Right ventricle myocardium superior (tissue), 1 donor: ENCODE measurements around the gene ZMIZ1. TPM values are rescaled to one million over a fixed set of nuclear protein-coding genes. Genes with fewer than 3 reads are reported as not detected.
"Not testable (repeated sequence)": the region's sequence is repeated elsewhere in the genome, so short reads cannot be mapped to it uniquely, and the experiment has no call there.

Experiments used
- ATAC-seq: fragments of 200-7000 bp; cut with Tn5 transposase; one replicate; pipeline ENCODE4 v1.9.1; 2020; ENCODE audit warnings: mild to moderate bottlenecking; ENCODE audit not compliant: poor library complexity
- DNase-seq: peaks from one replicate; pipeline ENCODE4 v3.0.0-alpha.2; 2020
- intact Hi-C: fragments of 100-400 bp; cut with DNase I; formaldehyde crosslinking; loops from one replicate; pipeline ENCODE4 v1.11.2; 2022
- total RNA-seq: library from RNA; stranded (reverse); fragmentation: NEBNext Ultra II Directional; extraction: Animal tissue kit (Norgen Biotek cat#: 25700); gene quantifications from one replicate; pipeline ENCODE4 v1.2.1, GENCODE V29; 2021
- donor health status: DM: no; HTN: yes; CAD: no; lungs with severe emphysema.

ZMIZ1 gene
- total RNA-seq, 1 donor from 2014 or later: 44.8 TPM

DNA sequence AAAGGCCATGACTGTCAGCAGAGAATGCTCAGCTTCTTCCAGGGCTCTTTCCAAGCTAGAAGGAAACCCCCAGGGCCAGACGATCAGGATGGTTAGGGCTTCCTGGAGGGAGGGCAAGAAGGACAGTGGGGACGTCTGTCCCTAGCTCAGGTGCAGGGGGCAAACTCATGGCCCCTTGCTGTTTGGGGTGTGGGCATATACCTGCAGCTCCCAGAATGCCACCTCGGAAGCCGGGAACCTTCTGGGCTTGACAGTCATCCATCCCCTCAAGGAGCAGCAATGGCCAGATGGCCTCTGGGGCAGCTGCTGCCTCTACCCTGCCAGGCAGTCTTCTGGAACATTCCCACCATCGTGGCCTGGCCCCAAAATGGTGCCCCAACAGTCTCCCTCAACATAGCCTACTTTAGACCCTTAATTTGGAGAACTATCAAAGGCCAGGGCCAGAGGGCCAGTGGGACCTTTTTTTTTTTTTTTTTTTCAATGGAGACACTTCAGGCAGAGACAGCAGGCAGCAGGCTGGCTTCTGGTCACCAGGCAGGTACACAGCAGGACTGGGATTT is 40.2 kb upstream of the ZMIZ1 start:
- intact Hi-C loops: no loop called here
- DNase-seq (no peak), ATAC-seq (no peak)

DNA sequence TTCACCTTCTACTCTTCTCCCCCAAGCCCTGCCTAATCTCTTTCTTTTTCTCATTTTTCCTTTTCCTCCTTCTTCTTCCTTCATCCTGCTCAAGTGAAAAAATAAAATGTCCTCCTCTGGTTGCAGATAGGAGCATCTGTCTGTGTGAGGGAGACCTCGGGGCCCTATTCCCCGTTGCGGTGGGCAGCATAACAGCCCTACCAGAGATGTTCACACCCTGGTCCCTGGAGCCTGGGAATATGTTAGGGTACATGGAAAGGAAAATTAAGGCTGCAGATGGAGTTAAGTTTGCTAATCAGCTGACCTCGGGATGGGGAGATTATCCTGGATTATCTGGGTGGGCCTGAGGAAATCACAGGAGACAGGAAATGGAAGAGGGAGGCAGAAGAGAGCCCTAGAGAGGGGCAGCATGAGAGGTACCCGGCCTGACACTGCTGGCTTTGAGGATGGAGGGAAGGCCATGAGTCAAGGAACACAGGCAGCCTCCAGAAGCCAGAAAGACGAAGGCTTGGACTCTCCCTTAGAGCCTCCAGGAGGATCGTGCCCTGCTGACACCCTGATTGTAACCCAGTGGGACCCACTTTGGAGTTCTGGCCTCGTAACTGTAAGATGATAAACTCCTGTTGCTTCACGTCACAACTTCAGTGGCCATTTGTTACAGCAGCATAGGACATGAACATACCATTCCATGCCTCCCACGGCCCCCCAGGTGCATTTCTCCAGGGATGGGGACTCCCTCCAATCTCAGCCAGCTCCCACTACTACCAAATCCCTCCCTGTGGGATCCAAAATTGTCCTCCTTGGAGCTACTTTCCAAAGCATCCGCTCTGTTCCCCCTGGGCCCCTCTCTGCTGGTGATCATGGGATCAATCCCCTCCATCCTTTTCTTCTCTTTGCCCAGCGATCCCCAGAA is 39.0 kb upstream of the ZMIZ1 start:
- no peak for ATAC-seq
- intact Hi-C loops: no loop called here
- DNase-seq: no peak

DNA sequence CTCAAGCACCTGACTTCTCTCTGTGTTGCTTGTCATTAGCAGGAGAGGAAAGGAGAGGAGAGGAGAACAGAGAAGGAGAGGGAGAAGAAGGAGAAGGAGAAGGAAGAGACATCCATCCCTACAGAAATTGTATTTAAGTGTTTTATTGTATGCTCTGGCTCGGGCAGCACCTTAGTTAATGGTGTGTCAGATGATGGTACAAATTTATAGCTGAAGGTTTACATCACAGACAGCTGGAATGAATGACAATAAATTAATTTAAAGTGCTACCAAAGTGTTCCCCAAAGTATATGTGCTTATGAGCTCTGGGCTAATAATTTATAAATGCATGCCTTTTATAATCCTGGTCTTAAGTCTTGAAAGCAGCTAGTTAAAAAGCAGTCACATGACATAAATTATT is 38.1 kb upstream of the ZMIZ1 start:
- intact Hi-C loops: no loop called here
- ATAC-seq (no peak), DNase-seq (no peak)

DNA sequence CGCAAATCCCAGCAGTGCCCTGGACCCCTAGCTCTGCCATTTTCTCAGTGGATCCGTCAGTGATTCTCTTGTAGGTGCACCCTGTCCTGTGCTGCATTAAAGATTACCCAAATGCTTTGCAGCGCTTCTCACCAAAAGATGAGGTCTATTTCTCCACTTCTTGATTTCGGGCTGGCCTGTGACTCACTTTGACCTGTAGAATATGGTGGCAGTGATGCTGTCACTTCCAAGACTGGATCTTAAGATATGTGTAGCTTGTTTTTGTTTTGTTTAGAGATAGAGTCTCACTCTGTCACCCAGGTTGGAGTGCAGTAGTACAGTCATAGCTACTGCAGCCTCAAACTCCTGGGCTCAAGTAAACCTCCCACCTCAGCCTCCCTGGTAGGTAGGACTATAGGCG is 37.0 kb upstream of the ZMIZ1 start:
- no peak for ATAC-seq
- no peak for DNase-seq
- intact Hi-C loops: no loop called here

DNA sequence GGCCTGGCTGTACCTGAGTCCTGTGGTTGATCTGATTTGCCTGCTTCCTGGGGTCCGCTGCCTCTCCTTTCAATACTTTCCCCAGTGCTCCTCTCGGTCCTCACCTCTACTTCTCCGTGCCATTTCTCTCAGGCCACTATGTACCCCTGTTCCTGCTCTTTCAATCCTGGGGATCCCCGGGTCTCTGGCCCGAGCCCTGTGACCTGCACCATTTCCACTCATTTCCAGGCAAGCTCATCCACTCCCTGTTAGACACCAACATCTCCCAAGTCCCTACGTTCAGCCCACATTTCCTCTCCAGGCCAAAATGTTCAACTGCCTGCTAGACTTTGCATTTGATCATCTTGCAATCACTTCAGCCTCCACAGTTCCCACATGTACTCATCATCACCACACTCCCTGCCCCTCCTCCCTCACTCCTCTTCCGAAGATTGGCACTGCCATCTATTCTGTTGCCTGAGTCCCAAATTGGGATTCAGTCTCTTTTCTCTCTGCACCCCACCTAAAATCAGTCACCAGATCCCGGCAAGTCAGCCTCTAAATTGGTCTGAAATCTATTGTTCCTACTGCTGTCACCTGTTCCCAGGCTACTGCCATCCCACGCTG is 34.4 kb upstream of the ZMIZ1 start:
- intact Hi-C loops: no loop called here
- ATAC-seq: no peak
- DNase-seq: no peak

DNA sequence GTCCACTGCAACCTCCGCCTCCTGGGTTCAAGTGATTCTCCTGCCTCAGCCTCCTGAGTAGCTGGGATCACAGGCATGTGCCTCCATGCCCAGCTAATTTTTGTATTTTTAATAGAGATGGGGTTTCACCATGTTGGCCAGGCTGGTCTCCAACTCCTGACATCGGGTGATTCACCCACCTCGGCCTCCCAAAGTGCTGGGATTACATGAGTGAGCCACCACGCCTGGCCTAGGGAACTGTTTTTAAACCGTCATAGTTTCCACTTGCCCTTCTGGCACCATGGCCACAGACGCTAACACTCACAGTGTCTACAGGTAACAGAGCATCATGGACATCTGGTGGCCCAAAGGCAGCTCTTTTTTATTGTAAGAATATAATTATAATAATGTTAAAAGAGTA is 32.4 kb upstream of the ZMIZ1 start:
- intact Hi-C loops, DNase-seq, ATAC-seq: not testable (repeated sequence)

DNA sequence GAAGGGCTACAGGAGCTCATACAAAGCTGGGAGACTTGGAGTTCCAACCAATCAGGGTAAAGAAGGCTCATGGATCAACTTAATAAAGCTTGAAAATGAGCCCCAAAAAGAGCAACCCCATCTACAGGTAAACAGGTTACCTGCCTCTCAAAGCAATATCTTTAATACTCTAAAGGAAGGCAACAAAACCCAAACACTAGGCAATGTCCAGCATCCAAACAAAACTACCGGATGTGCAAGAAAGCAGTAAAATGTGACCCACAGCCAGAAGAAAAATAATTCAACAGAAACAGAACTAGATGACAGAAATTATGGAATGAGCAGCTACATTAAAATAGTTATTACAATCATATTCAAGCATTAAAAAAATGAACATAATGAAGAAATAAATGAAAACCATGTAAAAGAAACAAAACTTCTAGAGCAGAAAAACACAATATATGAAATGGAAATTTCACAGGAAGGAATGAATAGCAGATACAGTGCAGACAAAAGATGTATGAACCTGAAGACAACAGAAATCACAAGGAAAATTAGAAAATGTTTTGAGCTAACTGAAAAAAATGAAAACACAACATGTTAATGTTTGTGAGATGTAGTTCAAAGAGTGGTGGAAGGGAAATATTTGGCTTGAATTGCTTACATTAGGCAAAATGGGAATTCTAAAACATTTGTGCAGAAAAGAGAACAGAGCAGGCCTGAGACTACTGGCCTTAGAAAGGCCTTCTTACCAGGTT is 30.5 kb upstream of the ZMIZ1 start:
- DNase-seq (no peak), ATAC-seq (no peak)
- intact Hi-C loops: no loop called here

DNA sequence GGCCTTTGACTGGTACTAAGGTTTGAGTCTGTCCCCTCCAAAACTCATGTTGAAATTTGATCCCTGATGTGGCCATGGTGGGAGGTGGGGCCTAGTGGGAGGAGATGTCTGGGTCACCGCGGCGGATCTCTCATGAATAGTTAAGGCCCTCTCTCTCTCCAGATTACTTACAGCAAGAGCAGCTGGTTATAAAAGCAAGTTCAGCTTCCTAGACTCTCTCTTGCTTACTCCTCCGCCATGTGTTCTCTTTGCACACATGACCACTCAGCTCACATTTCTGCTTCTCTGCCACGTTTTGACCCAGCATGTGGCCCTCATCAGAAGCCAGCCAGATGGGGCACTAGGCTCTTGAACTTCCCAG is 29.9 kb upstream of the ZMIZ1 start:
- DNase-seq: no peak
- ATAC-seq: no peak
- intact Hi-C loops: no loop called here

DNA sequence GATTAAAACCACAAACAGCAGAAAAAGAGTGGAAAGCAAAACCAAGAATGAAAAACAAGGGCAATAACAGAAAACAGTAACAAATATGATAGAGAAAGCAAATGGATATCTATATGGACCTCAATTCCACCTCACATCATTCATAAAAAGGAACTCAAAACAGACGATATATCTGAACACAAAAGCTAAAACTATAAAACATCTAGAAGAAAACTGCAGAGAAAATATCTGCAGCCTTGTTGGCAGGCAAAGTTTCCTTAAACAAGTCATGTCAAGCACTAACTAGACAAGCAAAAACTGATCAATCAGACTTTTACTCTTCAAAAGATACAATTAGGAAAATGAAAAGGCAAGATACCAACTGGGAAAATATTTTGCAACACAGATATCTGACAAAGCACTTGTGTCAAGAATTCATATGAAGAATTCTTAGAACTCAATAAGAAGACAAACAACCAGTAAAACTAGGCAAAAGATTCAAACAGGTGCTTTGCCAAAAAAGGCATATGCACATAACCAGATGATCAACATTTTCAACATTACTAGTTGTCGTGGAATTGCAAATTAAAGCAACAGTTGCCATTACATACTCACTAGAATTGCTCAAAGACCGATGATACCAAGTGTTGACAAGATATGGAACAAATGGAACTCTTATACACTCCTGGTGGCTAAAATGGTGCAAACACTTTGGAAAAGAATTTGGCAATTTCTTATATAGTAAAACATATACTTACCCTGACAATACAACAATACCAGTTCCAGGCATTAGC is 25.9 kb upstream of the ZMIZ1 start:
- intact Hi-C loops: no loop called here
- ATAC-seq (no peak), DNase-seq (no peak)

DNA sequence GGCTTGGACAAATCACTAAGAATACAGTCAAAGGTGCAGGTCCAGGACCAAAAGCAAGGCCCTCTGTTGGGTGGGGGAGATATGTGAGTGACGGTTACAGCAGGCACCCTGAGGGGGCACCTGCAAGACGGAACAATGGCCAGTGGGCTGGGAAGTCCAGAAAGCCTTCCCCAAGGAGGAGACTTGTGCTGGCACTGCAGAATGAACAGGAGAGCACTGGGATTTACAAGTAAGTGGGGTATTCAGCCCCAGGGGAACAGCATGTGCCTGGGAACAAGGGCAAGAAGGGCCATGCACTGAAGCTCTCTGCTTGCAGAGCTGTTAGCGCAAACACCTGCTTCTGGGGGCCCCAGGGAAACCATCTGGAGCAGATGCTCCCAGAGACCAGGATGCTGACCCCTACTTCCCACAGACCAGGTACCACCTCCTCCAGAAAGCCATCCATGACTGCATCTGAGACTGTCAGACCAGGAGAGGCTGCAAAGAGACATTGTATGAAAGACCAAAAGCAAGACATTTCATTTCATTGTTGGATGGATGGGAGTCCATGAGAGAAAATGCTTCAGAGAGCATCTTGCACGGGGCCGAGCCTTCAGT is 24.6 kb upstream of the ZMIZ1 start:
- DNase-seq: no peak
- no peak for ATAC-seq
- intact Hi-C loops: no loop called here

DNA sequence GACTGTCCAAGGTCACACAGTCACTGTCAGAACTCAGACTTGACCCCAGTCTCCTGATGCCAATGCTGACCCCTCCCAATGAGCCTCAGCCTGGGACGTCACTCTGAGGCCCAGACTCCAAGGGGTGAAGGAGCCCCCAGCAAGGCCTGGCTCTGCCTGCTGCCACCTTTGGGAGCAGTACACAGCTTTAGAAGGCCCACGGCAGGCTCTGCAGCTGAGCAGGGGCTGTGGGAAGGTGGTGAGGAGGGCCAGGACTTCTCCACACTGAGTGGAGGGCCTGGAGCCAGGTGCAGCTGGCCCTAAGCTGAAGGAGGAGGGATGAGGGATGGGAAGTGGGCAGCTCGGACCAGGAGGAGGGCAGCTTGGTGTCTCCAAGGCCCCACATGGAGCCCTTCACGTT is 23.9 kb upstream of the ZMIZ1 start:
- intact Hi-C loops: no loop called here
- DNase-seq (no peak), ATAC-seq (no peak)

DNA sequence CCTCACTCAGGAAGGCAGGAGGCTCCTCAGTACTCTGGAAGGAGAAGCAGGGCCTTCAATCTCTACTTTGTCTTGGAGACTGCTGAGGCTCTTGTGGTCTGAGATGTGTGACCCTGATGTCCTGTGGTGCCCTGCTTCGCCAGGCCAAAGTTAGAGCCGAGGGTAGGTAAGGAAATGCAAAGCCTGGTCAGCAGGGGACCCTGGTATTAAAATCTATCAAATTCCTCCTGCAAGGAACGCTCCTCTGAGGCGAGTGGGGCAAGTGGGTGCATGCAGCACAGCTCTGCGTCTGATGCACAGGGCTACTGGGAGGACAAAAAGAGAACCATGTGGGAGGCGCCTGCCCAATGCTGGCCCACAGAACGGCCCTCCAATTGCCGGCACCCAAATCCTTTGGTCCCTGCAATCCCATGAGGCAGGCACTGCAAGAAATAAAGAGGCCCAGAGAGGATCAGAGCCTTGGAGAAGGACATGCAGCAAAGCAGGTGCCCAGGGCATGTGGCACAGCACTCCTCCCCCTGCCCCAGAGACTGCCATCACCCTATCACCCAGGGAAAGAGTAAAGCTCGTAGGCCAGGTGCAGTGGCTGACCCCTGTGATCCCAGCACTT is 23.1 kb upstream of the ZMIZ1 start:
- ATAC-seq: no peak
- no peak for DNase-seq
- intact Hi-C loops: no loop called here

DNA sequence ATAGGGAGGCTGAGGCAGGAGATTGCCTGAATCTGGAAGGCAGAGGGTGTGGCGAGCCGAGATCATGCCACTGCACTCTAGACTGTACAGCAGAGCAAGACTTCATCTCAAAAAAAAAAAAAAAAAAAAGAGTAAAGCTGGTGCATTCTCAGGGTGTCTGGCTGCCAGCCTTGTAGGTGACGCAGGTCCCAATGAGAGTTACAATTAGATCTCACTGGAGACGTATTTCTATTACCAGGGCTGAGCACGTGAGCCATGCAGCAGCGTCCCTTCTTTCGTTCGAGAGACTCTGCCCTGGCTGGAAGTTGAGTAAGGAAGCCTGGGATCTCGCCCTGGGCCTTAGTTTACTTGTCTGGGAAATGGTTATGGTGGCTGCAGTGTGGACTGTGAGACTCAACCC is 22.4 kb upstream of the ZMIZ1 start:
- DNase-seq (no peak), ATAC-seq (no peak)
- intact Hi-C loops: no loop called here

DNA sequence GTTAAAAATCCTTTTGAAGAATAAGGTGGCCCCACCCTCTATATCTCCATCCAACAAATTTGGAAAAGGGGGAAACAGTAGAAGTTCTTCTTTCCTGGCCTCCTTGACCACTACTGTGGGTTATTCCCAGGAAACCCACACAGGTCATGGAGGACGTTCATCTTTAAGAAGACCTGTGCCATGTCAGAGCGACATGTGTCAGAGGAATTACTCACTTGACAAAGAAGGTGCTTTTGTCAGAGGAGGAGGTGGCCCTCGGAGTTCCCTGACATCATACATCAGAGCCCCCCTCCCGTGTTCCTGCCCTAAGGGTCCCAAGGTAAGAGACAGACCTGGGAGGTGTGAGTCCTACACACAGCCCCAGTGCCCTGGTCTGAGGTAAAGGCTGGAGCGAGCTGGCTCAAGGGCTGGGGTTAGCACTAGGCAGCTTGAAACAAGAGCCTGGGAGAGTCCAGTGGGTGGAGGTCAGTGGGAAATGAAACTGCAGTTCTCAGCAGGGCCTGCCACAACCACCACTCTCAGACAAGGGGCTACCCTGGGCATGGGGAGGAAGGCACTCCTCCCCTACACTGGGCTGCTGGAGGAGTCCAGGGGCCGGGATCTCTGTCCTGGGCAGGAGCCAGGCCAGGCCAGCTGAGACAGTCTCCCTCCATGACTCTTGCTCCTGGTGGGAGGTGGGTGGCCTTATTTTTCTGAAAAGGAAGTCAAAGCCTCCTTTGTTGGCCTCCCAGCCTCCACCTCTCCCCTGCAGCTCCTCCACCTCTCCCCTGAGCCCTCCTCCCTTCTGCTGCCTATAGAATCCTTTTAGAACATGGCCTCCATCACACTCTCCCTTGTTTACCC is 21.8 kb upstream of the ZMIZ1 start:
- no peak for DNase-seq
- intact Hi-C loops: no loop called here
- peak; percentile 67 for ATAC-seq

DNA sequence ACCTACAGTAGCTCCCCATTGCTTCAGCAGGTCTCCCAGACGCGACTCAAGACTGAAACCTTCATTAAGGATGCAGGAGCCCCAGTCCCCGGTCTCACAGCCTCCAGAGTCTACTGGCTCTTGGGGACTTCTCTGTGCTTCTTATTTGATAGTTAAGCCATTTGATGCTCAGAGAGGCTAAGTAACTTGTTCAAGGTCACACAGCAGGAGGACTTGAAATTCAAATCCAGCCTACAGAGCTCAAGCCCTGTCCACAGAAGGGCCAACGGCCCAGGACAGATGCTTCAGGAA is 21.2 kb upstream of the ZMIZ1 start:
- no peak for ATAC-seq
- intact Hi-C loops: no loop called here
- no peak for DNase-seq

DNA sequence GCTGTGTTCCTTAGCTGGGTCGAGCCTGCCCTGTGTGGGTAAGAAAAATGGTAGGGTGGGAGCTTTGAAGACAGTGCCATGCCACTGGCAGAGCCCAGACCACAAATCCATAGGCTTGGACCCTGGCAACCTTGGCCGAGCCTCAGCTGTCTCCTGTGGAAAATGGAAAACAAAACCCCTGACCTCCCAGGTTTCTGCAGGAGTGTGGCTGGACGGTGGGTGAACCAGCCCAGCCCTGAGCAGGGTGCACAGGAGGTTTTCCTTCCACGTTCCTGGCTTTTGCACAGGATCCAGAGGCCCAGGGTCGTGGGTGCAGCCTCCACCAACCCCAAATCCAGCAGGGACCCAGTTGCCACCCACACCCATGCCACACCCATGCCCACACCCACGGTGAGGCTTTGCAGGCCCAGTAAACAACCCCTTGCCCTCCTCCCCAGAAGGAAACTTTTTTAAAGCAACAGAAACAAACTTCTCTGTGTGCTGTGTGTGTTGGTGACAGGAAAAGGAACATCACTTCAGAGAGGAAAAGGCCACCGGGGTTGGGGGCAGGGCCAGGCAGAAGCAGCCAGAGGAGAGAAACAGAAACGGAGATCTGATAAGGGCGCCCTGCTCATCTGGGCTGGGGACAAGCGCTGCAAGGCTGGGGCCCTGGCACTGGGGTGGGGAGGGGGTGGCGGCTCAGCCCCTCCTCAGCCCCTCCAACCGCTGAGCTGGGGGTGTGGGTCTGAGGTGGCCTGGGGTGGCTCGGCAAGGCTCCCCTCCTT is 20.7 kb upstream of the ZMIZ1 start:
- peak; percentile 59 for ATAC-seq
- DNase-seq: no peak
- intact Hi-C loops: no loop called here
